BLaER1 (cell line): Measurements from ENCODE around the gene ASAH2.

ENCODE experiments used
- H3K27ac ChIP-seq: shearing (Covaris generic); formaldehyde crosslinking; 2 replicates; pipeline ENCODE4 v1.8.1; 2022
- H3K27me3 ChIP-seq: shearing (Covaris generic); formaldehyde crosslinking; 2 replicates; pipeline ENCODE4 v1.8.1; 2022
- H3K36me3 ChIP-seq: shearing (Covaris generic); formaldehyde crosslinking; 2 replicates; pipeline ENCODE4 v1.8.1; 2022
- H3K4me1 ChIP-seq: shearing (Covaris generic); formaldehyde crosslinking; 2 replicates; pipeline ENCODE4 v1.8.1; 2022
- H3K4me2 ChIP-seq: shearing (Covaris generic); formaldehyde crosslinking; 2 replicates; pipeline ENCODE4 v1.8.1; 2022
- H3K4me3 ChIP-seq: shearing (Covaris generic); formaldehyde crosslinking; 2 replicates; pipeline ENCODE4 v1.8.1; 2022
- H3K9ac ChIP-seq: shearing (Covaris generic); formaldehyde crosslinking; 2 replicates; pipeline ENCODE4 v1.8.1; 2022
- H3K9me3 ChIP-seq: shearing (Covaris generic); formaldehyde crosslinking; 2 replicates; pipeline ENCODE4 v1.8.1; 2022
- H4K20me1 ChIP-seq: shearing (Covaris generic); formaldehyde crosslinking; 2 replicates; pipeline ENCODE4 v1.8.1; 2022
- Cebpa-rat ChIP-seq: shearing (Covaris generic); IDR thresholded peaks from 2 replicates; pipeline ENCODE4 v1.8.1; 2022

Gene ASAH2

GRCh38 chr10:50251394-50251793 is at the start of gene ASAH2:
Gene ASAH2 (minus strand): TSS chr10:50251516. CDS start chr10:50248610, 2,906 bp downstream.
- Histone ChIP-seq H3K27ac (no peak within 1 kb of the TSS), H3K9ac (no peak within 1 kb of the TSS), H3K4me2 (no peak within 1 kb of the TSS), H3K36me3 (no peaks in the 10 kb centered on the region), H3K9me3 (no peaks in the 10 kb centered on the region), H3K27me3 (no peaks in the 10 kb centered on the region), H3K4me1 (no peaks in the 10 kb centered on the region), H3K4me3 (no peak within 1 kb of the TSS), H4K20me1 (no peaks in the 10 kb centered on the region)
- no peak for TF ChIP-seq Cebpa-rat

DNA sequence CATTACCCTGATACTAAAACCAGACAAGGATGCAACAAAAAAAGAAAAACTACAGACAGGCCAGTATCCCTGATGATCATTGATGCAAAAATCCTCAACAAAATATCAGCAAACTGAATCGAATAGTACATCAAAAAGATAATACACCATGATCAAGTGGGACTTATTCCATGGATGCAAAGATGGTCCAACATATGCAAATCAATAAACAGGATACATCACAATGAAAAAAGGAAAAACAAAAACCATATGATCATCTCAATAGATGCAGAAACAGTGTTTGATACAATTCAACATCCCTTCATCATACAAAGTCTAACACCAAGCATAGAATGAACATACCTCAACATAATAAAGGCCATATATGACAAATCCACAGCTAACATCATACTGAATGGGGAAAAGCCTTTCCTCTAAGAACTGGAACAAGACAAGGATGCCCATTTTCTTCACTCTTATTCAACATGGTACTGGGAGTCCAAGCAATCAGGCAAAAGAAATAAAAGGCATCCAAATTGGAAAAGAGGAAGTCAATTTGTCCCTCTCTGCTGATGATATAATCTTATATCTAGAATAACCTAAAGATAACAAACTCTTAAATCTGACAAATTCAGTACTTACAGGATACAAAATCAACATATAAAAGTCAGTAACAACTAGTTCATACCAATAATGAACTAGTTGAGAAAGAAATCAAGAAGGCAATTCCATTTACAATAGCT is 48.8 kb upstream of the ASAH2 start:
- peaks cover 11% of the 10 kb centered on the region; the same call in 1 of the 2 replicates for H3K9me3 ChIP-seq
- no peaks in the 10 kb centered on the region for H3K27me3 ChIP-seq
- peaks cover 23% of the 10 kb centered on the region for H3K4me1 ChIP-seq
- H3K4me3 ChIP-seq, result no peak overlapping the region
- H3K9ac ChIP-seq, result no peak overlapping the region
- TF ChIP-seq Cebpa-rat, result no peak
- H3K27ac ChIP-seq, result no peak overlapping the region
- H3K4me2 ChIP-seq, result no peak overlapping the region
- H4K20me1 ChIP-seq, result no peaks in the 10 kb centered on the region
- H3K36me3 ChIP-seq, result no peaks in the 10 kb centered on the region

GRCh38 chr10:50295367-50295766 is 44.1 kb upstream of the ASAH2 start:
- Histone ChIP-seq H3K4me3 (no peak overlapping the region), H3K27me3 (no peaks in the 10 kb centered on the region), H3K9ac (no peak overlapping the region), H4K20me1 (no peaks in the 10 kb centered on the region), H3K27ac (no peak overlapping the region), H3K4me2 (no peak overlapping the region), H3K9me3 (peaks cover 11% of the 10 kb centered on the region; the same call in 1 of the 2 replicates), H3K36me3 (no peaks in the 10 kb centered on the region), H3K4me1 (0 out of 2 replicates have a peak, but pooled peaks cover 6% of the 10 kb centered on the region)
- TF ChIP-seq Cebpa-rat, result no peak

DNA sequence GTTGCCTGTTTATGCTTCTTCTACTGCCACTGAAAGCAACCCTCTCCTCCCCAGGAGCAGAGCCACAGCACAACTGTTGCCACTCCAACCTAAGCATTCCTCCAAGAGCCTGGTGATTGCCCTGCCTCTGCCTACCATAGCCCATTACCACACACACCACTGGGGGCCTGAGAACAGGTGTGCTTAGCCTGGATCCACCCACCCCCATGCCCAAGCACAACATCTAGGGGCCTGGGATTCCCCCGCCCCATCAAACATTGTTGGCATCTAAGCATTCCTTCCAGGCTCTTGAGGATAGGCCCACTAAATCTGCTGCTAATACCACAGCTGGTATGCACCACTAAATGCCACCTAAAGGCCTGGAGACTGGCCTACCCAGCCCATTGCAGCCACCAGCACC is 43.3 kb upstream of the ASAH2 start:
- H3K4me1 ChIP-seq, result 0 out of 2 replicates have a peak, but pooled peaks cover 6% of the 10 kb centered on the region
- H3K4me2 ChIP-seq, result no peak overlapping the region
- H4K20me1 ChIP-seq, result no peaks in the 10 kb centered on the region
- no peak overlapping the region for H3K4me3 ChIP-seq
- H3K27me3 ChIP-seq, result no peaks in the 10 kb centered on the region
- no peak overlapping the region for H3K27ac ChIP-seq
- no peak for TF ChIP-seq Cebpa-rat
- peaks cover 11% of the 10 kb centered on the region; the same call in 1 of the 2 replicates for H3K9me3 ChIP-seq
- H3K9ac ChIP-seq, result no peak overlapping the region
- H3K36me3 ChIP-seq, result no peaks in the 10 kb centered on the region

DNA sequence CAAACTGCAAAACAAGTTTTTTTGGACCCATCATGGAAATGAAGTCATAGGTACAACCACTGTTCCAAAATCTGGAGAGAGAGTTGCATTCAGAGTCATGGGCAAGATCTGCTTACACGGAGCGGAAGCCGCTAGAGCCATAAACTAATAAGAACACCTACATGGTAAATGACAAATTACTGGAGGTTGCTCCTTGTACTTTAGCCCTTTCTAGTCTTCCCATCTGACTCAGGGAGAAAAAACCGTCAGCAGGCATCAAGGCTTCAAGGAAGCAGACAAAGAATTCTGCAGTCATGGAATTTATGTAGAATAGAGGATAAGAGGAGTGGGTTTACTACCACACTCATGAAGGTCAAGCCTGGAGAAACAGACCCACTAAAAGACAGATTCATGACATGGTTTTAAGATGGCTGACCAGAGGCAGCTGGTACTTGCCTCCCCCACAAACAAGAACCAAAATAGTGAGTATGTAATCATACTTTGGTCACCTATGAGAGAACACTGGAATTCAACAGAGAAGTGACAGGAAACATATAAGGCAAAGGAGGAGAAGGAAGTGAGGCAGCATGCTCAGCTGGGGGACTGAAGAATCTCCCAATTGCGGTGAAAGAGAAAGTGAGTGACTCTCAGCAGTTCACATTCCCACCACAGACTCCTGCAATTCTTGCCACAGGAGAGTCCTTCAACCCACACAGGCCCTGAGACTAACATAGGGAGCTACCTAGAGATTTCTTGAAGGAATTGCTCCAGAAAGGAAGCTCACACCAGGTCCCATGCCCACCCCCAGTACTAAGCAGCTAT is 42.4 kb upstream of the ASAH2 start:
- Histone ChIP-seq H3K9ac (no peak overlapping the region), H3K36me3 (no peaks in the 10 kb centered on the region), H3K27ac (no peak overlapping the region), H4K20me1 (no peaks in the 10 kb centered on the region), H3K9me3 (peaks cover 10% of the 10 kb centered on the region; the same call in 1 of the 2 replicates), H3K4me2 (no peak overlapping the region), H3K4me1 (0 out of 2 replicates have a peak, but pooled peaks cover 6% of the 10 kb centered on the region), H3K4me3 (no peak overlapping the region), H3K27me3 (no peaks in the 10 kb centered on the region)
- no peak for TF ChIP-seq Cebpa-rat

- H3K4me3 ChIP-seq, result no peak overlapping the region
- no peak for TF ChIP-seq Cebpa-rat
- no peak overlapping the region for H3K27ac ChIP-seq
- no peaks in the 10 kb centered on the region for H3K27me3 ChIP-seq
- no peak overlapping the region for H3K4me2 ChIP-seq
- no peaks in the 10 kb centered on the region for H4K20me1 ChIP-seq
- H3K9me3 ChIP-seq, result no peaks in the 10 kb centered on the region
- peaks cover 16% of the 10 kb centered on the region for H3K4me1 ChIP-seq
- H3K36me3 ChIP-seq, result no peaks in the 10 kb centered on the region
- no peak overlapping the region for H3K9ac ChIP-seq
Observed at GRCh38 chr10:50291261-50291850, 40.0 kb upstream of the ASAH2 start.

GRCh38 chr10:50289196-50289595 is 37.9 kb upstream of the ASAH2 start:
- H3K9ac ChIP-seq, result no peak overlapping the region
- TF ChIP-seq Cebpa-rat, result no peak
- no peaks in the 10 kb centered on the region for H3K27me3 ChIP-seq
- H3K9me3 ChIP-seq, result no peaks in the 10 kb centered on the region
- no peaks in the 10 kb centered on the region for H4K20me1 ChIP-seq
- no peaks in the 10 kb centered on the region for H3K36me3 ChIP-seq
- H3K4me2 ChIP-seq, result no peak overlapping the region
- peaks cover 16% of the 10 kb centered on the region for H3K4me1 ChIP-seq
- no peak overlapping the region for H3K27ac ChIP-seq
- no peak overlapping the region for H3K4me3 ChIP-seq

DNA sequence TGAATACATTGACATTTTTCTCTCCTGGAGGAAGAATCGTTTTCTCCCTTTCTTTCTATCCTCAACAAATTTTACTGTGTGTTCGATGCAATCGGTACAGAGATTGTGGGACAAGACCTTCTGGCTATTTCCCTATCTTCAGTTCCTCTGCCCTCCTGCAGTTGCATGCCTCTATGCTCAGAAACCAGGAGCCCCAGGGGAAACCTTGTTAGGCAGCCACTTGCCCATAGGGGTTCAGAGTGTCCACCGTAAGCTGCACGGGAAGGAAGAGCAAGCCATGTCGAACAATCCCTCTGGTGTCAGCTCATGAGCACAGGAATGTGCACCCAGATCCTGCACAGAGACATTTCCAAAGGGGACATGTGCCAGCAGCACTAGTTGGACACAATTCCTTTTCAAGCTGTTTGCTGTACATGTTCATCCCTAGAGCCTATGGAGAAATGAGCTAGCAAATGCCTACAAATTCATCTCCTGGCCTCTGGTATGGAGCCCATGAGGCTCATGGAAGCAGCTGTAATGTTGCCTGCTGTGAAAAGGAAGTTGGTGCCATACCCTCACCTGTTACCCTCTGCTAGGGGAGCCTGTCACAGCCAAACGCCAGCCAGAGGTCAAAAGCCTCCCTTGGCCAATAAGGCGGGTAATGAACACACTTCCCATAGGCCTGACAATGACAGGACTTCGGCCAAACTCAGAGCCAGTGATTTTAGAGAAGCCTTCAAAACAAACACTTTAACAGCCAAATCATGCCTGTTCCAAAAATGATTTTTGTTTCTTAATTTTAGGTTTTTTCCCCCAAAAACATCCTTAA is 35.9 kb upstream of the ASAH2 start:
- peaks cover 16% of the 10 kb centered on the region for H3K4me1 ChIP-seq
- TF ChIP-seq Cebpa-rat, result no peak
- H3K27ac ChIP-seq, result no peak overlapping the region
- H3K4me2 ChIP-seq, result peak overlapping the region; percentile 22; the same call in 1 of the 2 replicates
- H4K20me1 ChIP-seq, result no peaks in the 10 kb centered on the region
- H3K4me3 ChIP-seq, result no peak overlapping the region
- no peaks in the 10 kb centered on the region for H3K36me3 ChIP-seq
- H3K9ac ChIP-seq, result no peak overlapping the region
- H3K27me3 ChIP-seq, result no peaks in the 10 kb centered on the region
- H3K9me3 ChIP-seq, result no peaks in the 10 kb centered on the region

DNA sequence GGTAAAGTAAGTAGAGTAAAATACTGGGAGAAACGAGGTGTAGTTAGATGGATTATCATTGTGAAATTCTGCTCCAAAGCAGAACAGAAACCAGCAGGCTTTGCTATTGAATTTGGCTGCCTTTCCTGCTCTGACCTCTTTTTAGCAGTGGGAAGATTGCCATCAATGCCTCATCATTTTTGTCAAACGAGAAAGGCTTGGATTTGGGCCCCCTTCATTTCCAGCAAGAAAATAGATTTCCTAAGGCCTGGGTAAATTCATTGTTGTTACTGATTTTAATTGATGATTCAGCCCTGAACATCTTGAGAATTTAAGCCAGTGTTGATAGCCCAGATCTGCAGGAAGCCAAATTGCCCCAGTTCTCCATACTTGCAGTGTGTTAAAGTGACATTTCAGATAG is 35.2 kb upstream of the ASAH2 start:
- Histone ChIP-seq H3K9me3 (no peaks in the 10 kb centered on the region), H3K4me1 (peaks cover 14% of the 10 kb centered on the region), H3K27ac (no peak overlapping the region), H3K4me2 (peak overlapping the region; percentile 22; the same call in 1 of the 2 replicates), H3K4me3 (no peak overlapping the region), H3K9ac (no peak overlapping the region), H3K27me3 (no peaks in the 10 kb centered on the region), H3K36me3 (no peaks in the 10 kb centered on the region), H4K20me1 (no peaks in the 10 kb centered on the region)
- TF ChIP-seq Cebpa-rat, result no peak
